SH-SY5Y (cell line): ENCODE measurements around the gene CDK16.

Experiments used
- GATA2 ChIP-seq: IDR thresholded peaks from 2 replicates; pipeline ENCODE4 v1.6.1; 2011; ENCODE audit warnings: mild to moderate bottlenecking, low read depth, low read length
- GATA3 ChIP-seq: IDR thresholded peaks from 2 replicates; pipeline ENCODE4 v1.6.1; 2011; ENCODE audit warnings: low read depth, mild to moderate bottlenecking, low read length, moderate library complexity

DNA sequence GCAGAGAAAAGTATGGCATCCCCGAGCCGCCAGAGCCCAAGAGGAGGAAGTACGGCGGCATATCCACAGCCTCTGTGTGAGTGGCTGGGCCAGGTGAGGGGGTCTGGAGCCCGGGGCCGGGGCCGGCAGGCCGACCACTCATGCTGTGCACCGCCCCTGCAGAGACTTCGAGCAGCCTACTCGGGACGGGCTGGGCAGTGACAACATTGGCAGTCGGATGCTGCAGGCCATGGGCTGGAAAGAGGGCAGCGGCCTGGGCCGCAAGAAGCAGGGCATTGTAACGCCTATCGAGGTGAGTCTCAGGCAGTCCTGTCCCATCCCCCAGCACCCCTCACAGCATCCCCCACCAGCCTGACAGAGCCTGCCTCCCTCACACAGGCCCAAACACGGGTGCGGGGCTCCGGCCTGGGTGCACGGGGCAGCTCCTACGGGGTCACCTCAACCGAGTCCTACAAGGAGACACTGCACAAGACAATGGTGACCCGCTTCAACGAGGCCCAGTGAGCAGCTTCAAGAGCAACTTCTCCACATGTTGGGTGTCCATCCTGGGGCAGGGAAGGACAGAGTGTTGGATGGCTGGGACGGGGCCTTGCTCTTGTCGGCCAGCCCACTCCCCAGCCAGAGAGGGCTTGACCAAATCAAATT is 32.3 kb upstream of the CDK16 start:
- no peak for TF ChIP-seq GATA2
- TF ChIP-seq GATA3: no peak
